Activated CD4-positive, alpha-beta T cell treated with anti-CD3 and anti-CD28 coated beads, Interleukin-10, Interleukin-2, amounts not matched to agents 100 ng/mL and 50 ng/mL, durations not matched to agents 16 hours and 8 hours (primary cell): ENCODE data around the gene MACIR.

Experiments
- DNase-seq: peaks from one replicate; pipeline ENCODE4 v3.0.0-alpha.2; 2020

MACIR gene

DNA sequence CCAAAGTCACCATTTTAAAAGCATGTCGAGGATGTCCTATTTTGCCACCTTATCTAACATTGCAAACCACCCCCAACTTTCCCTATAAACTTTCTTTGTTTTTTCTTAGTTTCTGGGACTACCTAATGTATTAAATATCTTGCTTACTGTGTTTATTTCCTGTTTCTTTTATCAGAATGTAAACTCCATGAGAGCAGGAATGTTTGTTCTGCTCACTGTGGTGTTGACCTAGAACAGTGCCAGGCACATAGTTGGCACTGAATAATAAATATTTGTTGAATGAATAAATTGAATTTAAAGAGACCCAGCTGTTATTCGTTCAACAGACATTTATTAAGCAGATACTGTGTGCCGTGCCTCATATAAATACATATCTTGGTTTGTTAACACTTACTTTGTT is 35.2 kb downstream of the MACIR start:
- DNase-seq = no peak

DNA sequence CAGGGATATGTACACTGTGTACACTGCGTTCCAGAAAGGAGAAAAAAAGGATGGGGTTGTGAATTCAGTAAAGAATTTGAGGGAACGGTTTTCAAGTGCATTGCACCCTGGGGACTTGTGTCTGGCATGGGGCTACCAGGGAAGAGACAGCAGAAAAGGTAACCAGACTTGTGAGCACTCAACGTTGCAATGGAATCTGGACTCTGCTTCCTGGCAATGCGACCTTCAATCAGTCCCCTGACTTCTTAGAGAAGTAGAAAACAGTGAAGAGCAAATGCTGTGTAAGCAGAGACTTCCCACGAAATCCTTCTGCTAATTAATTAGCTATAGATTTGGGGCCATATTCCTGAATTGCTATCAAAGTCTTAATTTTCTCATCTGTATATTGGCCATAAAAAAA is 36.3 kb downstream of the MACIR start:
- no peak for DNase-seq

DNA sequence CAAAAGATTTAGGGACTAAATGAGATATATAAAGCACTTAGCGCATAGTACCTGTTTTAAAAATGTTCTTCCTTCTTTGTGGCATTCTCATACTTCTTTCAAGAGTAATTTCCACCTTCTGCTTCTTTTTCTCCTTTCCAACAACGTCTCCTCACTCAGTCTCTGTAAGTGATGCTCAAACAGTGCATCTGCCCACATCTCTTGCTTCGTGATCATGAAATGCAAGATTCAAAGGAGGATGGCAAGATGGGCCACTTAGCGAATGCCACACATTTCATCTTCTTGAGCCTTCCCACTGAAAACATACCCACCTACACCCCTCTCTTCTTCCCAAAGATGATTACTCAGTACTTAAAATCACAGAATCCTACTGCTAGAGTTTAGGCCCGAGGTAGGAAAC is 36.9 kb downstream of the MACIR start:
- DNase-seq = no peak

DNA sequence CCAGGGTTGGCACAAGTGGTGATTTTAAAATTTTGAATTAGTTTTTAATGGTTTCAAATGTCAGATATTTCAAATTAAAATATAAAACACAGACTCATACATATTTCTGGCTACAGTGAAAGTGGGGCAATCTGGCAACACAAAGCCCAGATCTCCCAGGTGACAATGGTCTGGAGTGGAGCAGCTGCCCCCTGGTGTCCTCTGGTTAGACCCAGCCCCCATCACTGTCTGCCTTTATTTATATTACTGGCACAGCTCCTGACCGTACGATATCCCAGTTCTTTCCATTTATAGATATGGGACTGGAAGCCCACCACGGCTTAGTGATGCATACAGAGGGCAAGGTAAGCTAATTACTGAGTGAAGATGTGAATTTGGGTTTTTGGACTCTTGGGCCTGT is 37.3 kb downstream of the MACIR start:
- no peak for DNase-seq

DNA sequence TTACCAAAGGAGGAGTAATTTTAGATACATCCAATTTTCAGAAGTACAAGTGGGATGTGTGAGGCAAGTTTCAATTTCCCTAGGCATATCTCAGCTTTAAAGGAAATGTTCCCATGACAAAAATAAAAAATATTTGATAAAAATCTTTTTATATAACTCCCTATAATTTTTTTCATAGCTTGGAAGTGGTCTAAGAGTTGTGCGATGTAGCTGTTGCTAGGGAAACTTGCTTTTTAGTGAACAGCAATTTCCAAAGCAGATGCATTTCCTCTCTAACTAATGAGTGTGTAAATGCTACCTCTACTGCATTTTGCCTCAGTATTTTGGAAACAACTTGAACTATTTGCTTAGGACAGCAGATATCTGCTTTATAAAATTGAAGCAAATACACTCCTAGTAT is 39.6 kb downstream of the MACIR start:
- DNase-seq = no peak

DNA sequence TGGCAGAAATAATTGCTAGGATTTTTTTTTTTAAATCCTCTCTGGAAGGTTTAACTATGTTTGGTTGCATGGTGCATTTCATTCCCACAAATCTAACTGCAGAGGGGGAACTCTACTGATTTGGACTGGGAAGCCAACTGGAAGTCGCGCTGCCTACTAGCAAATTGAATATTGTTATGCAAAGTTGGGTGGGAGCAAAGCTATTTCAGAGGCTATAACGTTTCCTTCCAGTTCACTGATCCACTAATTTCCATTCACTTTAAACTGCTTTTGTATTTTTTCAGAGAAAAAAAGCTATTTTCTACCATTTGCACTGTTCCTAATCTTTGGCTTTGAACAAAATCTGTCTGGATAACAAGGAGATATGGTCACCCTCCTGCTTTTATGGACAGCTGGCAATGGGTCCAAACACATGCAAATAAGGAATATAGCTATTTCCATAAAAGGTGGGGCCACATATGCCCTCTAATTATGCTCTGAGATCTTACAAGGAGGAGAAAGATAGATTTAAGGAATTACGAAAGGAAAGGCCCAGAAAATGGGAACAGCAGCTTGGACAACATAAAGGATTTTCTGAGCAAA is 40.1 kb downstream of the MACIR start:
- DNase-seq = no peak

DNA sequence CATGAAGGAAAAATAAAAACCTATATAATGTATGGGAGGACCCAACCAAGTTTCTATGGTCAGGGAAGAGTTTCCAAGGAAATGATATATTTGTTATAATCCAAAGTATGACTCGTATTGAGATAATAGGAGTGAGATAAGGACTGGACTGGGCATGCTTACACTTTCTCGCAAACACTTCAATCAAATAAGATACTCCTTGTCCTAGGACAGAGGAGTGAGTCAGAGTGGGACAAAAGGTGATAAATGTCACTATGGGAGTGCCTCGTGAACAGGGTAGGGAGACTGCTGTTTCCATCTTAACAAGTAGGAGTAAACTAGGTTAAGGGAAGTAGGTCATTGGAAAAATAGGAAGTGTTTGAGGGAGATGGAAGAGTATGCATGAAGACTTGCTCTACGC is 47.2 kb downstream of the MACIR start:
- DNase-seq = no peak

DNA sequence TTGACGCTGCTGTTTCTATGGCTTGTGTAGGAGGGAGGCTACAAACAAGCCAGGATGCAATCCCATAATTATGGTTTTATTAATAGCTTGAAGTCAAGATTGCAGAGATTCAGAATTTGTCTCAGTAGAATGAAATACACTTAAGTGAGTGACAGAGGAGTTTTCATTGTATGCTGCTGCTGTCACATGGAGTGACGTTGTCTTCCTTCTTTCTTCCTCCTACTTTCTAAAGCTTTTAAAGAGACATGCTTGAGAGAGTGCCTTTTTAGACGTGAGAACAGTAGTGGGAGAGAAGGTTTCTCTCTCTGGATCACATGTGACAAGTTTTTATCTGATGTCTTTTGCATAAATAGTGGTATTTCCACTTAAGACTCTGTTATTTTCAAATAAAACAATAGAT is 48.9 kb downstream of the MACIR start:
- no peak for DNase-seq

DNA sequence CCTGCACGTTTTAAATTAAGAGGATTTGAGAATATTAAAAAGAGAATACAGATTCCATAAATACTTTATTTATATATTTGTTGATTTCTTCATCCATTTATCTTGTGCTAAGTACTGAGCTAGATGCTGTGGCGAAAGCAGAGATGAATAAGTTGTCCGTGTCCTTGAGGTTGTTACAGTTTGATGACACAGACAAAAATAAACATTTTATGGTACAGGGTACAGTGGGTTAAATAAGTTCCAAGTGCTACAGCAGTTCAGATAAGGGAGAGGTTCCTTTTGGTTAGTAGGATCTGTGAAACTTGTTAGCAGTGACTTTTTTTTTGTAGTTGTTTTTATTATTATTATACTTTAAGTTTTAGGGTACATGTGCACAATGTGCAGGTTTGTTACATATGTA is 50.2 kb downstream of the MACIR start:
- no peak for DNase-seq

DNA sequence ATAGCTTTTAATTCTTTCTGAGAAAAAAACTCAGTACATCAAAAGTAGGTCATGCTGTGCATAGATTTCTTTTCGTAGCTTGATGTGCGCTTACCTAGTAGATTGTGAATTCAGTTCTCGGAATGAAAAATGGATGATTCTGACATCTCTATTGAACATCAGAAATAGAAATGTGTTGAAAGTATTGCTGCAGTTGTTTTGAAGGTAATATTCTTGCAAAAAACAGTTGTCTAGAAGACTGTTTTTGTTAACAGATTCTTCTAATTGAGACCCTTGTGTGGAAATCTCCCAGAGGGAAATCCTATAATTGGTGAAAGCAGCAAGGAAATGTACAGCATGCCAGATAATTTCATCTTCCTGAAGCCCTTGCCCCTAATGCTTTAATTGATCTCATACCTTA is 54.5 kb downstream of the MACIR start:
- DNase-seq = no peak

DNA sequence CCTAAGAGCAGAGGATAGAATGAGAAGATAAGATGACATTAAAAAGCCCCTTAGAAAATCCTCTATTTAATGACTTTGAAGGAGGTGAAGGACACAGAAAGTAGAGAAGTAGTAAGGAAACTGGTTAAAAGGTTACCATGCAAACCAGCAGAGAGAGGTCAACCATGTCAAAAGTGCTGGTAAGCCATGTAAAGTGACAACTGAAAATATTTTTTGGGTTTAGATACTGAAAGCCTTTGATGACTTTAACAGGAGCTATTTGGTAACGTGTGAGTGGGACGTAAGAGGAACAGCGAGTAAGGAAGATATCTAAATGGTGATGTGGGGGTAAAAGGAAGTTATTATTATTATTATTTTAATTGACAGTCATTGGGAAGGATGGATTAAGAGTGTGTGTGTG is 56.9 kb downstream of the MACIR start:
- no peak for DNase-seq

DNA sequence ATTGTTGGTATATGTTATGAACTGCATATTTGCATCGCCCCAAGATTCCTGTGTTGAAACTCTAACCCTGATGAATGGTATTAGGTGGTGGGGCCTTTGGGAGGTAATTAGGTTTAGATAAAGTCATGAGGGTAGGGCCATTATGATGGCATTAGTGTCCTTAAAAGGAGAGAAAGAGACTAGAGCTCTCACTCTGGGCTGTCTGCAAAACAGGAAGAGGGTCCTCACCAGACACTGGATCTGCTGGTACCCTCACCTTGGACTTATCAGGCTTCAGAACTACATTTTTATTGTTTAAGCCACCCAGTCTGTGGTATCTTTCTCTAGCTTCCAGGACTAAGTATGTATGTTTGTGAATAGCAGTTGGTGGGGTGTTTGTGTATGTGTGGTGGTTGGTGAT is 68.9 kb downstream of the MACIR start:
- DNase-seq = no peak

DNA sequence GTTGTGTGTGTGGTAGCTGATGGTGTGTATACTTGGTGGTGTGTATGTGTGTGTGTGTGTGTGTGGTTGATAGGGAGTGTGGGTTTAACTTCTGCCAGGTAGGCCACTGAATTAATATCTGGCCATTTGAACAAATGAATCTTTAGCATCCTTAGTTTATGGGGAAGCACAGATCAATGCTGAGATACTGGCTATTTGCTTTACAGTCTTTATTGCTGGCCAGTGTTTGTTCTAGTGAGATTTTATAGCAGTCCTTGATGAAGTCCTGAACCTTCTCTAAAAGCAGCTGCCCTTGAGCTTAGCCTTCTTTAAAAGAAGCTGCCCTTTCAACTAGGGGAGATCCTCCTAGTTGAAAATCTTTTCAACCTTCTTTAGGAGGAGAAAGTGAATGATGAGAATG is 69.3 kb downstream of the MACIR start:
- DNase-seq = no peak
